ENCODE measurements around the gene NPY2R.

The NPY2R gene

GRCh38 chr4:155190099-155190498 is 18.3 kb upstream of the NPY2R start:
- H3K4me3 ChIP-seq, result no peak overlapping the region
- no peaks in the 10 kb centered on the region for H3K36me3 ChIP-seq (ENCODE audit: insufficient read depth, low read length)
- H3K9me3 ChIP-seq (ENCODE audit: low read depth, low read length), result no peaks in the 10 kb centered on the region
- DNase-seq (ENCODE audit: low read depth, low spot score), result no peak
- H3K27ac ChIP-seq, result no peak overlapping the region
- no peak overlapping the region for H3K9ac ChIP-seq (ENCODE audit: insufficient read length)
- TF ChIP-seq EZH2 (IDR thresholded peaks at IDR 0.05) (no peak), FOXP2 (optimal IDR thresholded peaks at IDR 0.05; ENCODE audit: control extremely low read depth, extremely low read length, insufficient read depth) (no peak), POLR2AphosphoS5 (IDR thresholded peaks at IDR 0.05; ENCODE audit: borderline replicate concordance, low read depth, low read length) (no peak)

GRCh38 chr4:155197757-155198156 is 10.7 kb upstream of the NPY2R start:
- H3K36me3 ChIP-seq (ENCODE audit: insufficient read depth, low read length), result no peaks in the 10 kb centered on the region
- DNase-seq (ENCODE audit: low read depth, low spot score), result no peak
- no peak overlapping the region for H3K4me3 ChIP-seq
- TF ChIP-seq EZH2 (IDR thresholded peaks at IDR 0.05) (no peak), POLR2AphosphoS5 (IDR thresholded peaks at IDR 0.05; ENCODE audit: borderline replicate concordance, low read depth, low read length) (no peak), FOXP2 (optimal IDR thresholded peaks at IDR 0.05; ENCODE audit: control extremely low read depth, extremely low read length, insufficient read depth) (no peak)
- no peak overlapping the region for H3K9ac ChIP-seq (ENCODE audit: insufficient read length)
- H3K27ac ChIP-seq, result no peak overlapping the region
- H3K9me3 ChIP-seq (ENCODE audit: low read depth, low read length), result no peaks in the 10 kb centered on the region

GRCh38 chr4:155207534-155208257 is 740 bp upstream of the NPY2R start:
- DNase-seq (ENCODE audit: low read depth, low spot score), result no peak
- no peak overlapping the region for H3K27ac ChIP-seq
- no peaks in the 10 kb centered on the region for H3K9me3 ChIP-seq (ENCODE audit: low read depth, low read length)
- TF ChIP-seq FOXP2 (optimal IDR thresholded peaks at IDR 0.05; ENCODE audit: control extremely low read depth, extremely low read length, insufficient read depth) (no peak), EZH2 (IDR thresholded peaks at IDR 0.05) (no peak), POLR2AphosphoS5 (IDR thresholded peaks at IDR 0.05; ENCODE audit: borderline replicate concordance, low read depth, low read length) (no peak)
- H3K4me3 ChIP-seq, result peak overlapping the region; percentile 38
- H3K36me3 ChIP-seq (ENCODE audit: insufficient read depth, low read length), result no peaks in the 10 kb centered on the region
- no peak overlapping the region for H3K9ac ChIP-seq (ENCODE audit: insufficient read length)

- DNase-seq (ENCODE audit: low read depth, low spot score), result no peak
- no peak overlapping the region for H3K27ac ChIP-seq
- no peaks in the 10 kb centered on the region for H3K36me3 ChIP-seq (ENCODE audit: insufficient read depth, low read length)
- H3K9me3 ChIP-seq (ENCODE audit: low read depth, low read length), result no peaks in the 10 kb centered on the region
- TF ChIP-seq POLR2AphosphoS5 (IDR thresholded peaks at IDR 0.05; ENCODE audit: borderline replicate concordance, low read depth, low read length), result no peak
- no peak for TF ChIP-seq EZH2 (IDR thresholded peaks at IDR 0.05)
- TF ChIP-seq FOXP2 (optimal IDR thresholded peaks at IDR 0.05; ENCODE audit: control extremely low read depth, extremely low read length, insufficient read depth), result no peak
- no peak overlapping the region for H3K9ac ChIP-seq (ENCODE audit: insufficient read length)
- H3K4me3 ChIP-seq, result no peak overlapping the region
Measured at GRCh38 chr4:155220025-155220424, 11.6 kb downstream of the NPY2R start.

- no peak overlapping the region for H3K27ac ChIP-seq
- TF ChIP-seq POLR2AphosphoS5 (IDR thresholded peaks at IDR 0.05; ENCODE audit: borderline replicate concordance, low read depth, low read length) (no peak), EZH2 (IDR thresholded peaks at IDR 0.05) (no peak), FOXP2 (optimal IDR thresholded peaks at IDR 0.05; ENCODE audit: control extremely low read depth, extremely low read length, insufficient read depth) (no peak)
- no peak overlapping the region for H3K9ac ChIP-seq (ENCODE audit: insufficient read length)
- H3K9me3 ChIP-seq (ENCODE audit: low read depth, low read length), result no peaks in the 10 kb centered on the region
- H3K36me3 ChIP-seq (ENCODE audit: insufficient read depth, low read length), result no peaks in the 10 kb centered on the region
- no peak overlapping the region for H3K4me3 ChIP-seq
- no peak for DNase-seq (ENCODE audit: low read depth, low spot score)
Measured at GRCh38 chr4:155227131-155227530, 18.7 kb downstream of the NPY2R start.

GRCh38 chr4:155228713-155229112 is 20.3 kb downstream of the NPY2R start:
- no peaks in the 10 kb centered on the region for H3K9me3 ChIP-seq (ENCODE audit: low read depth, low read length)
- H3K27ac ChIP-seq, result no peak overlapping the region

GRCh38 chr4:155232432-155232831 is 24.0 kb downstream of the NPY2R start:
- no peak overlapping the region for H3K4me3 ChIP-seq
- H3K27ac ChIP-seq, result no peak overlapping the region
- H3K9ac ChIP-seq (ENCODE audit: insufficient read length), result no peak overlapping the region
- no peaks in the 10 kb centered on the region for H3K9me3 ChIP-seq (ENCODE audit: low read depth, low read length)
- TF ChIP-seq POLR2AphosphoS5 (IDR thresholded peaks at IDR 0.05; ENCODE audit: borderline replicate concordance, low read depth, low read length) (no peak), EZH2 (IDR thresholded peaks at IDR 0.05) (no peak), FOXP2 (optimal IDR thresholded peaks at IDR 0.05; ENCODE audit: control extremely low read depth, extremely low read length, insufficient read depth) (no peak)
- no peaks in the 10 kb centered on the region for H3K36me3 ChIP-seq (ENCODE audit: insufficient read depth, low read length)
- DNase-seq (ENCODE audit: low read depth, low spot score), result no peak

More at GRCh38 chr4:155228713-155229112, 20.3 kb downstream of the NPY2R start:
- Histone ChIP-seq H3K4me3 (no peak overlapping the region), H3K36me3 (ENCODE audit: insufficient read depth, low read length) (no peaks in the 10 kb centered on the region), H3K9ac (ENCODE audit: insufficient read length) (no peak overlapping the region)
- no peak for DNase-seq (ENCODE audit: low read depth, low spot score)
- TF ChIP-seq EZH2 (IDR thresholded peaks at IDR 0.05), result no peak

GRCh38 chr4:155234206-155234605 is 25.8 kb downstream of the NPY2R start:
- DNase-seq (ENCODE audit: low read depth, low spot score), result no peak
- no peaks in the 10 kb centered on the region for H3K36me3 ChIP-seq (ENCODE audit: insufficient read depth, low read length)
- no peaks in the 10 kb centered on the region for H3K9me3 ChIP-seq (ENCODE audit: low read depth, low read length)
- H3K9ac ChIP-seq (ENCODE audit: insufficient read length), result no peak overlapping the region
- TF ChIP-seq FOXP2 (optimal IDR thresholded peaks at IDR 0.05; ENCODE audit: control extremely low read depth, extremely low read length, insufficient read depth), result no peak
- no peak for TF ChIP-seq POLR2AphosphoS5 (IDR thresholded peaks at IDR 0.05; ENCODE audit: borderline replicate concordance, low read depth, low read length)
- TF ChIP-seq EZH2 (IDR thresholded peaks at IDR 0.05), result no peak
- H3K4me3 ChIP-seq, result no peak overlapping the region
- H3K27ac ChIP-seq, result no peak overlapping the region

- no peak for TF ChIP-seq EZH2 (IDR thresholded peaks at IDR 0.05)
- no peak for TF ChIP-seq POLR2AphosphoS5 (IDR thresholded peaks at IDR 0.05; ENCODE audit: borderline replicate concordance, low read depth, low read length)
- TF ChIP-seq FOXP2 (optimal IDR thresholded peaks at IDR 0.05; ENCODE audit: control extremely low read depth, extremely low read length, insufficient read depth), result no peak
- no peak overlapping the region for H3K9ac ChIP-seq (ENCODE audit: insufficient read length)
- no peak overlapping the region for H3K4me3 ChIP-seq
- no peak for DNase-seq (ENCODE audit: low read depth, low spot score)
- no peak overlapping the region for H3K27ac ChIP-seq
- H3K9me3 ChIP-seq (ENCODE audit: low read depth, low read length), result no peaks in the 10 kb centered on the region
- H3K36me3 ChIP-seq (ENCODE audit: insufficient read depth, low read length), result no peaks in the 10 kb centered on the region
Measured at GRCh38 chr4:155237567-155237966, 29.1 kb downstream of the NPY2R start.

Measured in SK-N-MC (cell line).